ENCODE data around the gene TMEM192. TPM values are rescaled to one million over a fixed set of nuclear protein-coding genes. Genes with fewer than 3 reads are reported as not detected.

TMEM192 gene
- polyA plus RNA-seq, 1 donor (not counting 4 experiments of a cell fraction or from before 2014, with no cell fraction given): 29.9 TPM

GRCh38 chr4:165152527-165152926 is 39.9 kb upstream of the TMEM192 start:
- Histone ChIP-seq H3K27ac (ENCODE audit: control insufficient read depth, insufficient read depth, low read length) (no peak overlapping the region), H3K9me3 (ENCODE audit: control insufficient read depth, low read depth, low read length) (no peaks in the 10 kb centered on the region), H3K4me1 (ENCODE audit: control insufficient read depth, extremely low read depth, insufficient read depth, low read length) (peaks cover 9% of the 10 kb centered on the region), H3K9ac (ENCODE audit: control insufficient read depth, extremely low read depth, insufficient read depth, low read length) (no peak overlapping the region), H3K27me3 (ENCODE audit: control insufficient read depth, extremely low read depth, insufficient read depth, low read length) (no peaks in the 10 kb centered on the region), H3K36me3 (ENCODE audit: control insufficient read depth in 2 of 2, extremely low read depth in 1 of 2, insufficient read depth in 2 of 2, low read length in 2 of 2) (no peaks in the 10 kb centered on the region), H2AFZ (ENCODE audit: control insufficient read depth, low read length) (peak overlapping the region; percentile 28), H4K20me1 (ENCODE audit: control insufficient read depth, extremely low read depth, insufficient read depth, low read length) (no peaks in the 10 kb centered on the region), H3K79me2 (ENCODE audit: control insufficient read depth, insufficient read depth, low read length) (no peaks in the 10 kb centered on the region), H3K9me1 (ENCODE audit: control insufficient read depth, extremely low read depth, insufficient read depth, low read length) (no peaks in the 10 kb centered on the region), H3K4me2 (ENCODE audit: control insufficient read depth, extremely low read depth, insufficient read depth, low read depth, low read length) (no peak overlapping the region), H3K4me3 (ENCODE audit: control insufficient read depth in 2 of 3, extremely low read depth in 1 of 3, insufficient read depth in 2 of 3, low read depth in 1 of 3, low read length in 3 of 3) (no peak overlapping the region)
- no peak for FAIRE-seq
- no peak for DNase-seq (ENCODE audit: low read depth, low spot score)
- TF ChIP-seq EZH2 (IDR thresholded peaks at IDR 0.05; ENCODE audit: low read length): no peak
- TF ChIP-seq, protein P1, sequence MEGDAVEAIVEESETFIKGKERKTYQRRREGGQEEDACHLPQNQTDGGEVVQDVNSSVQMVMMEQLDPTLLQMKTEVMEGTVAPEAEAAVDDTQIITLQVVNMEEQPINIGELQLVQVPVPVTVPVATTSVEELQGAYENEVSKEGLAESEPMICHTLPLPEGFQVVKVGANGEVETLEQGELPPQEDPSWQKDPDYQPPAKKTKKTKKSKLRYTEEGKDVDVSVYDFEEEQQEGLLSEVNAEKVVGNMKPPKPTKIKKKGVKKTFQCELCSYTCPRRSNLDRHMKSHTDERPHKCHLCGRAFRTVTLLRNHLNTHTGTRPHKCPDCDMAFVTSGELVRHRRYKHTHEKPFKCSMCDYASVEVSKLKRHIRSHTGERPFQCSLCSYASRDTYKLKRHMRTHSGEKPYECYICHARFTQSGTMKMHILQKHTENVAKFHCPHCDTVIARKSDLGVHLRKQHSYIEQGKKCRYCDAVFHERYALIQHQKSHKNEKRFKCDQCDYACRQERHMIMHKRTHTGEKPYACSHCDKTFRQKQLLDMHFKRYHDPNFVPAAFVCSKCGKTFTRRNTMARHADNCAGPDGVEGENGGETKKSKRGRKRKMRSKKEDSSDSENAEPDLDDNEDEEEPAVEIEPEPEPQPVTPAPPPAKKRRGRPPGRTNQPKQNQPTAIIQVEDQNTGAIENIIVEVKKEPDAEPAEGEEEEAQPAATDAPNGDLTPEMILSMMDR (optimal IDR thresholded peaks at IDR 0.05 in 1 of 3, IDR thresholded peaks at IDR 0.05 in 1 of 3, conservative IDR thresholded peaks at IDR 0.05 in 1 of 3; ENCODE audit: extremely low read depth in 1 of 3, insufficient read depth in 2 of 3, low read length in 3 of 3): no peak
- dilution Hi-C loops (cut with MboI; ENCODE audit: extremely low pct_ligation_motif_present, low sequenced_read_pairs): no loop called here

- peak; percentile 15 for DNase-seq (ENCODE audit: low read depth, low spot score)
- H3K9ac ChIP-seq (ENCODE audit: control insufficient read depth, extremely low read depth, insufficient read depth, low read length): no peak overlapping the region
- no peaks in the 10 kb centered on the region for H3K27me3 ChIP-seq (ENCODE audit: control insufficient read depth, extremely low read depth, insufficient read depth, low read length)
- no peak overlapping the region for H2AFZ ChIP-seq (ENCODE audit: control insufficient read depth, low read length)
- H3K9me3 ChIP-seq (ENCODE audit: control insufficient read depth, low read depth, low read length): no peaks in the 10 kb centered on the region
- TF ChIP-seq, protein P1 (optimal IDR thresholded peaks at IDR 0.05 in 1 of 3, IDR thresholded peaks at IDR 0.05 in 1 of 3, conservative IDR thresholded peaks at IDR 0.05 in 1 of 3; ENCODE audit: extremely low read depth in 1 of 3, insufficient read depth in 2 of 3, low read length in 3 of 3): no peak
- TF ChIP-seq EZH2 (IDR thresholded peaks at IDR 0.05; ENCODE audit: low read length): no peak
- peaks cover 9% of the 10 kb centered on the region for H3K4me1 ChIP-seq (ENCODE audit: control insufficient read depth, extremely low read depth, insufficient read depth, low read length)
- H4K20me1 ChIP-seq (ENCODE audit: control insufficient read depth, extremely low read depth, insufficient read depth, low read length): no peaks in the 10 kb centered on the region
- no peaks in the 10 kb centered on the region for H3K9me1 ChIP-seq (ENCODE audit: control insufficient read depth, extremely low read depth, insufficient read depth, low read length)
- dilution Hi-C loops (cut with MboI; ENCODE audit: extremely low pct_ligation_motif_present, low sequenced_read_pairs): no loop called here
- H3K36me3 ChIP-seq (ENCODE audit: control insufficient read depth in 2 of 2, extremely low read depth in 1 of 2, insufficient read depth in 2 of 2, low read length in 2 of 2): no peaks in the 10 kb centered on the region
- peak; percentile 76 for FAIRE-seq
- no peak overlapping the region for H3K27ac ChIP-seq (ENCODE audit: control insufficient read depth, insufficient read depth, low read length)
- H3K4me3 ChIP-seq (ENCODE audit: control insufficient read depth in 2 of 3, extremely low read depth in 1 of 3, insufficient read depth in 2 of 3, low read depth in 1 of 3, low read length in 3 of 3): no peak overlapping the region
- no peaks in the 10 kb centered on the region for H3K79me2 ChIP-seq (ENCODE audit: control insufficient read depth, insufficient read depth, low read length)
- H3K4me2 ChIP-seq (ENCODE audit: control insufficient read depth, extremely low read depth, insufficient read depth, low read depth, low read length): peak overlapping the region; percentile 48
Measured at GRCh38 chr4:165151734-165152133, 39.1 kb upstream of the TMEM192 start.

All from keratinocyte (primary cell).